ENCODE measurements around the gene PTPRJ.

PTPRJ gene

GRCh38 chr11:48063424-48063978 is 83.1 kb downstream of the PTPRJ start:
- peaks cover 10% of the 10 kb centered on the region for H3K36me3 Mint-ChIP-seq (ENCODE audit: low read depth)
- H3K27ac Mint-ChIP-seq: no peak overlapping the region
- no peaks in the 10 kb centered on the region for H3K27me3 Mint-ChIP-seq
- ATAC-seq: no peak
- H3K4me3 Mint-ChIP-seq: no peak overlapping the region
- H3K4me1 Mint-ChIP-seq: peaks cover 38% of the 10 kb centered on the region
- no peaks in the 10 kb centered on the region for H3K9me3 Mint-ChIP-seq
- no peak for DNase-seq

DNA sequence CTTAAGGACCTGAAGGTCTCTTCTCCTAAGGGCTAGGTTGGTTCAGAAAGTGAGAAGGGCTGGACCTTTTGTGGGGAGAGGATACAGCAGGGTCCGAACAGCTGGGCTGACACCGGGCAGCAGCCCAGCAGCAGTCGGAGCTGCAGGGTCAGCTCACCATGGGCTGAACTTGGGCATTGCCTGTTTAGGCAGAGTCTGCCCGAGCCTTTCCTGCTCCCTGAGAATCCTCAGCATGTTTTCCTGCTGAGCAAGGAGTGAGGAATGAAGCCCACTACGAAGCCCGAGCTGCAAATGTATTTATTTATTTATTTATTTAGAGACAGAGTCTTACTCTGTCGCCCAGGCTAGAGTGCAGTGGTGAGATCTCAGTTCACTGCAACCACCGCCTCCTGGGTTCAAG is 83.9 kb downstream of the PTPRJ start:
- Mint-ChIP-seq H3K27ac (no peak overlapping the region), H3K4me3 (no peak overlapping the region), H3K9me3 (no peaks in the 10 kb centered on the region), H3K27me3 (no peaks in the 10 kb centered on the region), H3K4me1 (peaks cover 33% of the 10 kb centered on the region), H3K36me3 (ENCODE audit: low read depth) (peaks cover 14% of the 10 kb centered on the region)
- ATAC-seq (no peak), DNase-seq (no peak)

GRCh38 chr11:48066881-48067800 is 86.8 kb downstream of the PTPRJ start:
- no peak overlapping the region for H3K27ac Mint-ChIP-seq
- peaks cover 25% of the 10 kb centered on the region for H3K4me1 Mint-ChIP-seq

DNA sequence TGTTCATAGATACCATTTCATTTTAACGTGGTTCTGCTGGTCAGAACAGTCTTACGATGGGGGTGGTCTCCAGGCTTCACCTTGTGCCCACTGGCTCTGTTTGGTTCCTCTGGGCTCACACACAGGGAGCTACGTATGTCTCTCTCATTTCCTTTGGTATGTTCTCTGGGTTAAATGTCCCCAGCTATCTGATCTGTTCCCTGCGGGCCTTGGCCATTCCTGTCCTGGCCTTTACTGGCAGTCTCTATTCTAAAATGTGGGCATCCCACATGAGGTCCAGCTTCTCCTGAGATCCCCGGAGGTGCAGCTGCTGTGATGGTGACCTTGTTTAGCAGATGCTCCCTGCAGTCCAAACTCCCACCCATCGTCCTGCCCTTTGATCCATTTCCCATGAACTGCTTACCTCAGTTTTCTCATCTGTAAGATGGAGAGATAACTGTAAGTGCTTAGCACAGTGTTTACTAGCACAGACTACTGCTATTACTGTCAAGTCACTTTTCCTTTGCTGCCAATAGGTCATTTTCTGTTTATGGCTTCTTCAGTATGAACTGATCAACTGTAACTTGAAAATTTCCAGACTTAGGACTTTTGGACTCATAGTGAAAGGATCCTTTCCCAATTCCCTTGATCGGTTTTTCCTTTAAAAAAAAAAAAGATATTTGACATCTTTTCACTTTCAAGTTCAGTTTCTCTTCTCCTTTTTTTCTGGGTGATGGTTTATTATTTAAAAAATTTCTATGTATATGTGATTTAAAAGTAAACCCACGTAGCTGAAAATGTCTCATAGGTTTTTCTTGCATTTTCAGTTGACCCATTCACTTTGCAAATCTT is 92.9 kb downstream of the PTPRJ start:
- H3K36me3 Mint-ChIP-seq (ENCODE audit: low read depth): peaks cover 11% of the 10 kb centered on the region
- ATAC-seq: no peak
- no peaks in the 10 kb centered on the region for H3K27me3 Mint-ChIP-seq
- H3K4me1 Mint-ChIP-seq: peaks cover 14% of the 10 kb centered on the region
- peak overlapping the region; percentile 44 for H3K27ac Mint-ChIP-seq
- H3K9me3 Mint-ChIP-seq: no peaks in the 10 kb centered on the region
- DNase-seq: no peak
- no peak overlapping the region for H3K4me3 Mint-ChIP-seq

More at GRCh38 chr11:48066881-48067800, 86.8 kb downstream of the PTPRJ start:
- DNase-seq: no peak
- H3K27me3 Mint-ChIP-seq: no peaks in the 10 kb centered on the region
- H3K36me3 Mint-ChIP-seq (ENCODE audit: low read depth): peaks cover 19% of the 10 kb centered on the region
- ATAC-seq: no peak
- H3K9me3 Mint-ChIP-seq: no peaks in the 10 kb centered on the region
- no peak overlapping the region for H3K4me3 Mint-ChIP-seq

- Mint-ChIP-seq H3K4me3 (no peak overlapping the region), H3K27ac (no peak overlapping the region), H3K9me3 (no peaks in the 10 kb centered on the region), H3K27me3 (no peaks in the 10 kb centered on the region), H3K36me3 (ENCODE audit: low read depth) (peaks cover 6% of the 10 kb centered on the region), H3K4me1 (peaks cover 24% of the 10 kb centered on the region)
- ATAC-seq: no peak
- DNase-seq: no peak
Observed at GRCh38 chr11:48074425-48075181, 94.2 kb downstream of the PTPRJ start.

DNA sequence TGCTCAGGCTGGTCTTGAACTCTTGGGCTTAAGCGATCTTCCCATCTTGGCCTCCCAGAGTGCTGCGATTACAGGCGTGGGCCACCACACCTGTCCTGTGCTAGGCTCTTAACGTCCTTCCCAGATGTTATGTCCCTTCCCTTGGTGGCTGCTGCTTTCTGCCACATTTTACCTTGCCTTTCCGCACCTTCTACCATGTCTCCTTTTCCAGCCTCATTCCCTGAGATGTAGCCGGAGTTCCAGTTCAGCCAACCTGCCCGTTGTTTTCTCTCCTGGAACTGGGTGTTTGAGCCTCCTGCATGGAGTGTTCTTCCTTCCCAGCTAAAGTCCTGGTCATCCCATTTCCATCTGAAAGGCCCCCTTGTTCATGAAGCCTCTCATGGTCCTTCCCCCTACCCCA is 95.3 kb downstream of the PTPRJ start:
- Mint-ChIP-seq H3K4me3 (no peak overlapping the region), H3K27ac (no peak overlapping the region), H3K9me3 (no peaks in the 10 kb centered on the region), H3K27me3 (no peaks in the 10 kb centered on the region), H3K4me1 (peaks cover 34% of the 10 kb centered on the region), H3K36me3 (ENCODE audit: low read depth) (peaks cover under 1% of the 10 kb centered on the region)
- ATAC-seq (no peak), DNase-seq (no peak)

DNA sequence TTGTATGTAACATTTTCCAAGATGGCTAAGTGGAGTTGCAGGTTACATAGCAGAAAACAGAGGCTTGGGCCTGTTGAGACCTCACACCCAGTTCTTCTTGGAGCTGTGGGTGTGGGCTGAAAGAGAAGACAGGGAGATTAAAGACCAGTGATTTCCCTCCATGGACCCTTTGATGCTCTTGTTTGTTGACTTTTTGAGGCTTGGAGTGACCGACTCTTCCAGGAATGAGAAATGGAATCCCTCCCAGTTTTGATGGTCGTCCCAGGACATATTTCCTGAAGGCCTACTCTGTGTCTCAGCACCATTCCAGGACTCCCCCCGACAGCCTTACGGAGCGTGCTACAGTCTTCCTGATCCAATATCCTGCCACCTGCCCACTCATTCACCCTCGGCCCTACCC is 96.9 kb downstream of the PTPRJ start:
- Mint-ChIP-seq H3K4me1 (peaks cover 50% of the 10 kb centered on the region), H3K4me3 (no peak overlapping the region), H3K27ac (no peak overlapping the region), H3K27me3 (no peaks in the 10 kb centered on the region), H3K9me3 (no peaks in the 10 kb centered on the region), H3K36me3 (ENCODE audit: low read depth) (no peaks in the 10 kb centered on the region)
- ATAC-seq: no peak
- DNase-seq: no peak

DNA sequence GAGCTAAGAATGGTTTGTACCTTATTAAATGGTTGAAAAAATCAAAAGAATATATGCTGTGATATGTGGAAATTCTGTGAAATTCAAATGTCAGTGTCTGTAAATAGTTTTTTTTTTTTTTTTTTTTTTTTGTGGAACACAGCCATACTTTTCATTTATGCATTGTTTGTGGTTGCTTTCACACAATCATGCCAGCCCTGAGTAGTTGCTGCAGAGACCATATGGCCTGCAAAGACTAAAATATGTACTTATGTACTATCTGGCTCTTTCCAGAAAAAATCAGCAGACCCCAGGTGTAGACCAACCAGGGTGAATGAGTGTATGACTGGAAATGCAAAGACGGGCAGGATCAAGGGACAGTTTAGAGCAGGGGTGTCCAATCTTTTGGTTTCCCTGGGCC is 98.3 kb downstream of the PTPRJ start:
- Mint-ChIP-seq H3K27ac (no peak overlapping the region), H3K9me3 (no peaks in the 10 kb centered on the region), H3K4me3 (no peak overlapping the region), H3K27me3 (no peaks in the 10 kb centered on the region), H3K4me1 (peaks cover 54% of the 10 kb centered on the region), H3K36me3 (ENCODE audit: low read depth) (peaks cover 2% of the 10 kb centered on the region)
- DNase-seq (no peak), ATAC-seq (no peak)

DNA sequence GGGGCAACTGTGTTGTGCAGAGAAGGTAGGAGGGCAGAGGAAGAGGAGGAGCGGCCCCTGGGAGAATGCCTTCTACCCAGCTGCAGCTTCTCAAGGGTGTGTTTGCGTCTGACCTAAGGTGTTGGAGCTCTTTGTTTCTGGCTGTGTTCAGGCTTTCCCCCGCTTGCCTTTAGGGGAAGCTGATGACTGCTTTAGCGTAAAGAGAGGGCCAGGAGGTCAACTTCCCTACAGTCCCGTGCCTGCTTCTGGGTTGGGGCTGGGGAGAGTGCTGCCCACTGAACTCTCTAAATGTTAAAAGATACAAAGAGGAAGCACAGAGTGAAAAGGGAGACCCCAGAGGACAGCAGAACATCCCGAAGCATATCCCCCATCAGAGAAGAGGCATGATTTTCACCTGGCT is 99.2 kb downstream of the PTPRJ start:
- Mint-ChIP-seq H3K27me3 (no peaks in the 10 kb centered on the region), H3K4me3 (no peak overlapping the region), H3K4me1 (peaks cover 58% of the 10 kb centered on the region), H3K36me3 (ENCODE audit: low read depth) (peaks cover 7% of the 10 kb centered on the region), H3K27ac (peak overlapping the region; percentile 57), H3K9me3 (no peaks in the 10 kb centered on the region)
- ATAC-seq (no peak), DNase-seq (no peak)

GRCh38 chr11:48080301-48080861 is 100.0 kb downstream of the PTPRJ start:
- no peak for ATAC-seq
- Mint-ChIP-seq H3K4me3 (no peak overlapping the region), H3K4me1 (peaks cover 57% of the 10 kb centered on the region), H3K27me3 (no peaks in the 10 kb centered on the region), H3K36me3 (ENCODE audit: low read depth) (peaks cover 8% of the 10 kb centered on the region), H3K9me3 (no peaks in the 10 kb centered on the region), H3K27ac (peak overlapping the region; percentile 40)
- no peak for DNase-seq

DNA sequence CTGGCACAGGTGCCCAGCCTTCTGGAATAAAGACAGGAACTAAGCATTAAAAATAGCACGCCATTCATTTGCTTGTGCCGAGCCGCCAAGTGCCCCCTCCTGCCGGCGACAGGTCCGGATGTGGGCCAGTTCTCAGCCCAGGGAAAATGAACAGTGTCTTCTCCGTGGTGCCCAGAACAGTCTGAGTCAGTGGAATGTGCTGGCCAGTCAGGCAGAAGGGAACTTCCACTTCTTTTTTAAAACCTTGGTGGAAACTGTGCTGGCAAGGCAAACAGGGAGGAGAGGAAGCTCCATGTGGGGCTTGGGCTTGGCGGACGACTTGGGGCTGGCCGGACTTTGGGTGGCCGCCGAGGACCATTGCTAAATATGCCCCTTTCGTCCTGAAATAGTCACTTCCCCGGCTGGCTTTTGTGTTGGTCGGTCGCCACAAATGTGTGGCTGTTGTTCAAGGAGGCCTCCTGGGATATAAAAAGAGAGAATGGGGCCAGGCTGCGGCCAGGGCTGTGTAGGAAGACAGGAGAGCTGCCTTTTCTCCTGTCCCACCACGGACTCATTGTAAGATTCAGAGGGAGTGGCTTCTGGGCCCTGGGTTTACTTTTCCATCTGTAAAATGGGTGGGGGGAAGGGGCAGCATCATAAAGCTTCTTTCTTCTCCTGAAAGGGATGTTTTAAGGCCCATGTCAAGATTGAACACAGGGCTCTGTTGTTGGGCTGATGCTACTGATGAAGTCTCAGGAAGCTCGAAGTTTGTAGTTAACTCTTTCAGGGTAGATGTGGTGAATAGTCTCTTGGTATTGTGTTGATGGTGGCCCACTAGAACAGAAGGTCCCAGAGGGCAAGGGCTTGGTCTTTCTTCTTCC is 101.0 kb downstream of the PTPRJ start:
- peaks cover 57% of the 10 kb centered on the region for H3K4me1 Mint-ChIP-seq
- H3K9me3 Mint-ChIP-seq: no peaks in the 10 kb centered on the region
- ATAC-seq: peak; percentile 81
- H3K27ac Mint-ChIP-seq: peak overlapping the region; percentile 83
- peaks cover 8% of the 10 kb centered on the region for H3K36me3 Mint-ChIP-seq (ENCODE audit: low read depth)
- peak; percentile 42 for DNase-seq
- H3K27me3 Mint-ChIP-seq: no peaks in the 10 kb centered on the region
- H3K4me3 Mint-ChIP-seq: peak overlapping the region; percentile 34

GRCh38 chr11:48082771-48083170 is 102.4 kb downstream of the PTPRJ start:
- Mint-ChIP-seq H3K4me3 (no peak overlapping the region), H3K27ac (no peak overlapping the region), H3K27me3 (no peaks in the 10 kb centered on the region), H3K36me3 (ENCODE audit: low read depth) (peaks cover 8% of the 10 kb centered on the region), H3K9me3 (no peaks in the 10 kb centered on the region), H3K4me1 (peaks cover 62% of the 10 kb centered on the region)
- DNase-seq (no peak), ATAC-seq (no peak)

- no peak for ATAC-seq
- no peak for DNase-seq
- Mint-ChIP-seq H3K27ac (no peak overlapping the region), H3K4me3 (no peak overlapping the region), H3K36me3 (ENCODE audit: low read depth) (peaks cover 8% of the 10 kb centered on the region), H3K9me3 (no peaks in the 10 kb centered on the region), H3K4me1 (peaks cover 62% of the 10 kb centered on the region), H3K27me3 (no peaks in the 10 kb centered on the region)
Observed at GRCh38 chr11:48083421-48083820, 103.1 kb downstream of the PTPRJ start.

All from activated naive CD8-positive, alpha-beta T cell treated with anti-CD3 and anti-CD28 coated beads, Interleukin-2, amount 50 U/mL, for 24 hours (primary cell).